WTC11 (cell line): Measurements from ENCODE around the gene GUCA1A.

Experiments
- ATF1 ChIP-seq: sonication (generic); formaldehyde crosslinking; IDR thresholded peaks from 2 replicates; pipeline ENCODE4 v1.8.1; 2023; ENCODE audit warnings: mild to moderate bottlenecking, moderate library complexity, missing genetic modification reagents
- CTCF ChIP-seq: fragments of 200-600 bp; IDR thresholded peaks from 2 replicates; pipeline ENCODE4 v1.8.0; 2022; ENCODE audit warnings: antibody characterized with exemption
- E2F4 ChIP-seq: sonication (generic); formaldehyde crosslinking; IDR thresholded peaks from 2 replicates; pipeline ENCODE4 v1.8.1; 2022; ENCODE audit warnings: low read depth, mild to moderate bottlenecking, moderate library complexity, missing genetic modification reagents, borderline replicate concordance
- FOXJ3 ChIP-seq: sonication (generic); formaldehyde crosslinking; IDR thresholded peaks from 2 replicates; pipeline ENCODE4 v1.9.0; 2021; ENCODE audit warnings: missing genetic modification reagents, mild to moderate bottlenecking, borderline replicate concordance
- GTF2I ChIP-seq: fragments of 250-450 bp; sonication (Bioruptor Pico); conservative IDR thresholded peaks from 2 replicates; pipeline ENCODE4 v1.4.0; 2021; ENCODE audit warnings: mild to moderate bottlenecking
- MAX ChIP-seq: sonication (generic); formaldehyde crosslinking; IDR thresholded peaks from 2 replicates; pipeline ENCODE4 v1.8.0; 2022; ENCODE audit warnings: mild to moderate bottlenecking, missing genetic modification reagents
- NFYB ChIP-seq: sonication (generic); formaldehyde crosslinking; conservative IDR thresholded peaks from 2 replicates; pipeline ENCODE4 v1.8.0; 2022; ENCODE audit warnings: low read depth, missing genetic modification reagents
- ZNF281 ChIP-seq: sonication (generic); formaldehyde crosslinking; IDR thresholded peaks from 2 replicates; pipeline ENCODE4 v1.8.0; 2023; ENCODE audit warnings: mild to moderate bottlenecking, missing genetic modification reagents
- ZNF416 ChIP-seq: fragments of 250-450 bp; sonication (Bioruptor Pico); IDR thresholded peaks from 2 replicates; pipeline ENCODE4 v1.9.0; 2021; ENCODE audit warnings: mild to moderate bottlenecking, inconsistent platforms

GRCh38 chr6:42135161-42135560 is 38.0 kb upstream of the GUCA1A start:
- no peak for TF ChIP-seq CTCF
- TF ChIP-seq GTF2I: no peak
- no peak for TF ChIP-seq E2F4 (CRISPR knock-in tag)
- no peak for TF ChIP-seq ZNF281
- TF ChIP-seq FOXJ3 (CRISPR knock-in tag): no peak
- no peak for TF ChIP-seq MAX
- TF ChIP-seq ATF1 (CRISPR knock-in tag): no peak
- TF ChIP-seq ZNF416 (CRISPR knock-in tag): no peak
- no peak for TF ChIP-seq NFYB (CRISPR knock-in tag)
